GM12875 (cell line): ENCODE data around the gene ISY1.
"Not testable (repeated sequence)": the region's sequence is repeated elsewhere in the genome, so short reads cannot be mapped to it uniquely, and the experiment has no call there.

Experiments used
- H3K4me3 ChIP-seq: one replicate; pipeline ENCODE4 v1.5.1; 2011; ENCODE audit warnings: low read depth, low read length, control low read depth
- CTCF ChIP-seq: IDR thresholded peaks from 2 replicates; pipeline ENCODE4 v1.5.1; 2011; ENCODE audit warnings: low read depth, mild to moderate bottlenecking, control low read depth, inconsistent platforms, low read length, moderate library complexity, borderline replicate concordance; ENCODE audit not compliant: insufficient read depth

ISY1 gene

GRCh38 chr3:129095285-129095684 is 65.6 kb downstream of the ISY1 start:
- TF ChIP-seq CTCF = no peak

GRCh38 chr3:129088312-129088711 is 72.6 kb downstream of the ISY1 start:
- not testable (repeated sequence) for H3K4me3 ChIP-seq

More at GRCh38 chr3:129095285-129095684, 65.6 kb downstream of the ISY1 start:
- H3K4me3 ChIP-seq = no peak overlapping the region

GRCh38 chr3:129087904-129088303 is 73.0 kb downstream of the ISY1 start:
- H3K4me3 ChIP-seq = not testable (repeated sequence)

GRCh38 chr3:129087138-129087702 is 73.6 kb downstream of the ISY1 start:
- TF ChIP-seq CTCF = no peak
- no peak overlapping the region for H3K4me3 ChIP-seq

- no peak overlapping the region for H3K4me3 ChIP-seq
- TF ChIP-seq CTCF = no peak
Observed at GRCh38 chr3:129085818-129086217, 75.0 kb downstream of the ISY1 start.

GRCh38 chr3:129085165-129085715 is 75.6 kb downstream of the ISY1 start:
- no peak for TF ChIP-seq CTCF
- H3K4me3 ChIP-seq = no peak overlapping the region

- H3K4me3 ChIP-seq = no peak overlapping the region
- no peak for TF ChIP-seq CTCF
Observed at GRCh38 chr3:129084501-129084900, 76.4 kb downstream of the ISY1 start.

GRCh38 chr3:129082026-129082425 is 78.8 kb downstream of the ISY1 start:
- no peak for TF ChIP-seq CTCF
- no peak overlapping the region for H3K4me3 ChIP-seq
